ENCODE results near the gene EN2. TPM values are rescaled to one million over a fixed set of nuclear protein-coding genes. Genes with fewer than 3 reads are reported as not detected.

Gene EN2
- total and polyA plus RNA-seq, 2 of the 4 experiments (the other 2 are of a cell fraction): not detected

DNA sequence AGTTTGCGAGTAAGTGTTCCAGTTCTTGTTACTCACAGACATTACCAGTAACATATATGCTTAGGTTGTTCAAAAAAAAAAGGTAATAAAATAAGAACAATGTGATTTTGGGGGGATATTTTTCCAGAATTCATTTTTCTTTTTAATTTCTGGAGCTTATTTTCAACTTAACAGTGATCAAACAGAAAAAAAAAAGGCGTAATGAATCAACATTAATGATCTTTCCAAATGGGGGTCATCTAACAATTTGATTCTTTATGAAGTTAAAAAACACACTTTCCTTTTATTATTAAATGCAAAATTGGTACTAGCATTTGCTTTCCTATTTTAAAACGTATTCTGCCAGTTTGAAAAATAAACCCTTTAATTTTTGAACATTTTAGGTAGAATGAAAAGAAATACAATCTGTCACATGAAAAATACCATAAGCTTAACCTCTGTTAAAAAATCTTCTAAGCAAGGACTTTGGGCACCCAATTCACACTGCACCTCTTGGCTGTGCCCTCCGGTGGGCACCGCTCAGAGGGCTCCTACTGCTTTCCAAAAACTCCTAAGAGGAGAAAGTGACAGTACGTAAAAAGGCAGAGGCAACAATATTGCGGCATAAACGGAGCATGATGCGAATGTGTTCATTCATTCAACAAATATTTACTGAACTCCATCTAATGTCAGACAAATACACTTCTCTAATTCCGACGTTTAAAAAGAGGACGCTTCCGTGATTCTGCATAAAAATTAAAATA lies 55.8 kb downstream of the EN2 start:
- Histone ChIP-seq H2AFZ (replicated peaks; ENCODE audit: low read length, poor library complexity) (no peak overlapping the region), H2BK15ac (ENCODE audit: low read depth, low read length) (no peak overlapping the region), H3K36me3 (ENCODE audit: control insufficient read depth, insufficient read depth, low read length) (no peaks in the 10 kb centered on the region), H3K23ac (ENCODE audit: low read depth, low read length) (no peak overlapping the region), H4K8ac (ENCODE audit: low read depth in 2 of 2, low read length in 2 of 2) (no peak overlapping the region), H2BK5ac (ENCODE audit: low read depth, low read length, poor library complexity, severe bottlenecking) (no peak overlapping the region), H3K56ac (ENCODE audit: extremely low read depth, insufficient read depth, low read length) (no peak overlapping the region), H3K4ac (ENCODE audit: low read depth, low read length) (no peak overlapping the region), H3K4me3 (ENCODE audit: insufficient read depth, low read depth, low read length) (no peak overlapping the region), H2BK120ac (ENCODE audit: low read depth, low read length) (no peak overlapping the region), H4K5ac (ENCODE audit: low read depth, low read length) (no peak overlapping the region), H4K20me1 (ENCODE audit: insufficient read depth, low read length) (no peaks in the 10 kb centered on the region), H3K14ac (replicated peaks; ENCODE audit: low read depth, low read length) (no peak overlapping the region), H3K18ac (ENCODE audit: low read depth, low read length) (no peak overlapping the region), H3K79me1 (ENCODE audit: low read depth in 1 of 2, low read length in 2 of 2) (no peaks in the 10 kb centered on the region), H3K27ac (ENCODE audit: insufficient read depth, low read length) (no peak overlapping the region), H3K4me2 (ENCODE audit: low read depth, low read length) (no peak overlapping the region), H3K9ac (ENCODE audit: low read depth, low read length) (no peak overlapping the region), H2AK5ac (ENCODE audit: low read depth, low read length) (no peak overlapping the region), H2AK9ac (replicated peaks; ENCODE audit: low read depth, low read length, poor library complexity) (no peak overlapping the region), H4K91ac (ENCODE audit: insufficient read depth, low read depth, low read length) (no peak overlapping the region), H3K4me1 (ENCODE audit: control insufficient read depth, insufficient read depth, low read length) (no peaks in the 10 kb centered on the region), H2BK20ac (ENCODE audit: low read depth, low read length) (no peak overlapping the region), H3K9me1 (ENCODE audit: insufficient read depth, low read length) (no peaks in the 10 kb centered on the region), H3K27me3 (ENCODE audit: control insufficient read depth, insufficient read depth, low read length) (peaks cover 30% of the 10 kb centered on the region), H3K9me3 (ENCODE audit: control insufficient read depth, insufficient read depth, low read length) (no peaks in the 10 kb centered on the region; the same call in 1 of the 2 replicates)
- no TSS peak for BruUV-seq (replicated peaks)
- ATAC-seq (ENCODE audit: low read depth) (no peak), DNase-seq (no peak)
- CTCF ChIA-PET: interaction anchor here (0.6 kb wide), 2 partner anchors 22 to 82 kb away, joined by 3 to 4 read pairs; no protein-coding TSS in a partner anchor
- WGBS, 2 experiments (ENCODE audit: extremely low coverage in 2 of 2, insufficient read length in 1 of 2): no CpG with 5 or more reads among the region's 13 CpGs
- in situ Hi-C loops (cut with MboI; ENCODE audit: low sequenced_read_pairs) (no loop called here), dilution Hi-C loops (cut with HindIII; ENCODE audit: low sequenced_read_pairs, unreplicated experiment) (no loop called here), intact Hi-C loops (cut with micrococcal nuclease) (no loop called here)
- POLR2A ChIA-PET (ENCODE audit: unreplicated experiment): no interaction called here
- no peak for TF ChIP-seq RCOR1 (IDR thresholded peaks at IDR 0.05; ENCODE audit: insufficient replicate concordance, low read length)
- TF ChIP-seq MXI1 (IDR thresholded peaks at IDR 0.05; ENCODE audit: borderline replicate concordance, low read depth, low read length): no peak
- no peak for TF ChIP-seq FOS (IDR thresholded peaks at IDR 0.05; ENCODE audit: low read depth, low read length)
- no peak for TF ChIP-seq BHLHE40 (IDR thresholded peaks at IDR 0.05; ENCODE audit: low read depth, low read length)
- no peak for TF ChIP-seq CHD1 (IDR thresholded peaks at IDR 0.05; ENCODE audit: low read depth, low read length)
- no peak for TF ChIP-seq RAD21 (IDR thresholded peaks at IDR 0.05; ENCODE audit: low read length)
- no peak for TF ChIP-seq MAZ (IDR thresholded peaks at IDR 0.05; ENCODE audit: borderline replicate concordance, low read depth, low read length)
- TF ChIP-seq, protein P1, sequence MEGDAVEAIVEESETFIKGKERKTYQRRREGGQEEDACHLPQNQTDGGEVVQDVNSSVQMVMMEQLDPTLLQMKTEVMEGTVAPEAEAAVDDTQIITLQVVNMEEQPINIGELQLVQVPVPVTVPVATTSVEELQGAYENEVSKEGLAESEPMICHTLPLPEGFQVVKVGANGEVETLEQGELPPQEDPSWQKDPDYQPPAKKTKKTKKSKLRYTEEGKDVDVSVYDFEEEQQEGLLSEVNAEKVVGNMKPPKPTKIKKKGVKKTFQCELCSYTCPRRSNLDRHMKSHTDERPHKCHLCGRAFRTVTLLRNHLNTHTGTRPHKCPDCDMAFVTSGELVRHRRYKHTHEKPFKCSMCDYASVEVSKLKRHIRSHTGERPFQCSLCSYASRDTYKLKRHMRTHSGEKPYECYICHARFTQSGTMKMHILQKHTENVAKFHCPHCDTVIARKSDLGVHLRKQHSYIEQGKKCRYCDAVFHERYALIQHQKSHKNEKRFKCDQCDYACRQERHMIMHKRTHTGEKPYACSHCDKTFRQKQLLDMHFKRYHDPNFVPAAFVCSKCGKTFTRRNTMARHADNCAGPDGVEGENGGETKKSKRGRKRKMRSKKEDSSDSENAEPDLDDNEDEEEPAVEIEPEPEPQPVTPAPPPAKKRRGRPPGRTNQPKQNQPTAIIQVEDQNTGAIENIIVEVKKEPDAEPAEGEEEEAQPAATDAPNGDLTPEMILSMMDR (conservative IDR thresholded peaks at IDR 0.05; ENCODE audit: low read depth, low read length): no peak
